Keratinocyte (primary cell): ENCODE measurements around the gene MAST2. TPM values are rescaled to one million over a fixed set of nuclear protein-coding genes. Genes with fewer than 3 reads are reported as not detected.
A peak's percentile ranks its signal among the peaks of the same experiment; 100 is the strongest.

ENCODE experiments used
- DNase-seq: peaks from one replicate; pipeline ENCODE4 v3.0.0-alpha.2; 2011; ENCODE audit warnings: low read depth, missing footprints, low spot score
- FAIRE-seq: peaks from 2 replicates; lab custom pipeline; 2011; peaks lifted over from hg19 to GRCh38; lab: Jason Lieb, UNC
- H2AFZ ChIP-seq: 2 replicates; pipeline ENCODE4 v1.6.0; 2012; ENCODE audit warnings: low read length, control low read depth, inconsistent platforms; ENCODE audit not compliant: control insufficient read depth
- H3K27ac ChIP-seq: 2 replicates; pipeline ENCODE4 v1.5.1; 2011; ENCODE audit warnings: low read length; ENCODE audit not compliant: control insufficient read depth, insufficient read depth
- H3K27me3 ChIP-seq: 3 replicates; pipeline ENCODE4 v1.6.0; 2011; ENCODE audit warnings: low read length; ENCODE audit not compliant: control insufficient read depth, insufficient read depth; ENCODE audit errors: extremely low read depth
- H3K36me3 ChIP-seq, 2 experiments: 2 replicates in 1 of 2; 3 replicates in 1 of 2; pipeline ENCODE4 v1.5.1; 2011; ENCODE audit warnings: low read length in 2 of 2, mild to moderate bottlenecking in 1 of 2; ENCODE audit not compliant: control insufficient read depth in 2 of 2, insufficient read depth in 2 of 2; ENCODE audit errors: extremely low read depth in 1 of 2
- H3K4me1 ChIP-seq: 3 replicates; pipeline ENCODE4 v1.5.1; 2011; ENCODE audit warnings: low read length; ENCODE audit not compliant: control insufficient read depth, insufficient read depth; ENCODE audit errors: extremely low read depth
- H3K4me2 ChIP-seq: 3 replicates; pipeline ENCODE4 v1.6.0; 2011; ENCODE audit warnings: low read depth, low read length; ENCODE audit not compliant: control insufficient read depth, insufficient read depth; ENCODE audit errors: extremely low read depth
- H3K4me3 ChIP-seq, 3 experiments: fragments of 200-600 bp in 1 of 3; sonication (generic) in 1 of 3; 2 replicates in 2 of 3; 3 replicates in 1 of 3; pipeline ENCODE4 v1.5.1; 2011 to 2016; ENCODE audit warnings: low read length in 3 of 3, mild to moderate bottlenecking in 3 of 3, control low read depth in 2 of 3, inconsistent platforms in 1 of 3, low read depth in 1 of 3, mixed read lengths in 1 of 3, mixed run types in 1 of 3, moderate library complexity in 1 of 3; ENCODE audit not compliant: control insufficient read depth in 2 of 3, insufficient read depth in 2 of 3; ENCODE audit errors: extremely low read depth in 1 of 3
- H3K79me2 ChIP-seq: 2 replicates; pipeline ENCODE4 v1.6.0; 2012; ENCODE audit warnings: low read length; ENCODE audit not compliant: control insufficient read depth, insufficient read depth
- H3K9ac ChIP-seq: 3 replicates; pipeline ENCODE4 v1.6.0; 2011; ENCODE audit warnings: low read length; ENCODE audit not compliant: control insufficient read depth, insufficient read depth; ENCODE audit errors: extremely low read depth
- H3K9me1 ChIP-seq: 3 replicates; pipeline ENCODE4 v1.6.0; 2011; ENCODE audit warnings: low read length; ENCODE audit not compliant: control insufficient read depth, insufficient read depth; ENCODE audit errors: extremely low read depth
- H3K9me3 ChIP-seq: 2 replicates; pipeline ENCODE4 v1.5.1; 2012; ENCODE audit warnings: low read depth, low read length; ENCODE audit not compliant: control insufficient read depth
- H4K20me1 ChIP-seq: 3 replicates; pipeline ENCODE4 v1.6.0; 2011; ENCODE audit warnings: low read length; ENCODE audit not compliant: control insufficient read depth, insufficient read depth; ENCODE audit errors: extremely low read depth
- EZH2 ChIP-seq: IDR thresholded peaks from one replicate; pipeline ENCODE4 v1.6.1; 2012; ENCODE audit warnings: inconsistent platforms, mild to moderate bottlenecking, low read length, moderate library complexity
- dilution Hi-C: fragments of 300-500 bp; cut with MboI; formaldehyde crosslinking; loops from one replicate; pipeline ENCODE4 v1.7.0; 2020; ENCODE audit warnings: low sequenced_read_pairs; ENCODE audit not compliant: extremely low pct_ligation_motif_present
- polyA plus RNA-seq, 5 experiments: library from polyadenylated mRNA; depleted of rRNA in 3 of 5; stranded (reverse) in 3 of 5; stranded (forward) in 1 of 5; unstranded in 1 of 5; fragments of >200 nt; gene quantifications; 1 replicate in 1 of 5; 2 replicates in 3 of 5; 3 replicates in 1 of 5; pipeline versions ENCODE4 v1.2.1 to v1.2.3, GENCODE V29; 2011 to 2012; ENCODE audit warnings: missing spikeins in 2 of 5, low read depth in 1 of 5, low replicate concordance in 1 of 5
- TF ChIP-seq, protein P1 (sequence below), 3 experiments: IDR thresholded peaks in 1 of 3; conservative IDR thresholded peaks in 1 of 3; optimal IDR thresholded peaks in 1 of 3; 2 replicates in 2 of 3; 3 replicates in 1 of 3; pipeline versions ENCODE3 to v1.5.1; 2011; ENCODE audit warnings: low read length in 3 of 3, mild to moderate bottlenecking in 3 of 3, moderate library complexity in 2 of 3, control low read depth in 1 of 3, inconsistent platforms in 1 of 3; ENCODE audit not compliant: insufficient read depth in 2 of 3; ENCODE audit errors: extremely low read depth in 1 of 3

MAST2 gene
- polyA plus RNA-seq, 1 donor (not counting 4 experiments of a cell fraction or from before 2014, with no cell fraction given): 12.2 TPM

DNA sequence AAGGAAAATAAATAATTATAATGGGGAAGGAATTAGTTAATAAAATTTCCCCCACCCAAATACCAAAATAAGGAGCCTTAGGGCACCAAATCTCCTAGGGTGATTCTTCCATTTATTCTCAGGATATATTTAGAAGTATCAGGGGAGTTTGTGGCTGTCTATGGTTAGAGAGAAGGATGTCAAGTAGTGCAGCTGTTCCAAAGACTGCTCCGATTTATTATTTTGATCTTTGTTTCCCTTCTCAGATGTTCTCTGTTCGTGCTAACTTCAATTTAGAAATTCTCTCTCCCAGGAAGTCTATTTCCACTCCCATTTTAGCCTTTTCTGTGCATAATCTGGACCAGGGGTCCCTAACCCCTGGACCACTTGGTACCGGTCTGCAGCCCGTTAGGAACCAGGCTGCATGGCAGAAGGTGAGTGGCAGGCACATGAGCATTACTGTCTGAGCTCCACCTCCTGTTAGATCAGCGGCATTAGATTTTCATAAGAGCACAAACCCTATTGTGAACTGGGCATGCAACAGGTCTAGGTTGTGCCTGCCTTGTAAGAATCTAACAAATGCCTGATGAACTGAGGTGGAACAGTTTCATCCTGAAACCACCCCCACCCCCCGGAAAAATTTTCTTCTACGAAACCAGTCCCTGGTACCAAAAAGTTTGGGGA, 9.3 kb upstream of the MAST2 start:
- Histone ChIP-seq H3K79me2 (no peaks in the 10 kb centered on the region), H3K9me3 (no peaks in the 10 kb centered on the region), H3K27me3 (no peaks in the 10 kb centered on the region), H3K4me3 (no peak overlapping the region), H3K4me1 (no peaks in the 10 kb centered on the region), H2AFZ (no peak overlapping the region), H3K9ac (no peak overlapping the region), H3K27ac (no peak overlapping the region), H4K20me1 (no peaks in the 10 kb centered on the region), H3K9me1 (no peaks in the 10 kb centered on the region), H3K36me3 (no peaks in the 10 kb centered on the region), H3K4me2 (no peak overlapping the region)
- no peak for FAIRE-seq
- TF ChIP-seq, protein P1, sequence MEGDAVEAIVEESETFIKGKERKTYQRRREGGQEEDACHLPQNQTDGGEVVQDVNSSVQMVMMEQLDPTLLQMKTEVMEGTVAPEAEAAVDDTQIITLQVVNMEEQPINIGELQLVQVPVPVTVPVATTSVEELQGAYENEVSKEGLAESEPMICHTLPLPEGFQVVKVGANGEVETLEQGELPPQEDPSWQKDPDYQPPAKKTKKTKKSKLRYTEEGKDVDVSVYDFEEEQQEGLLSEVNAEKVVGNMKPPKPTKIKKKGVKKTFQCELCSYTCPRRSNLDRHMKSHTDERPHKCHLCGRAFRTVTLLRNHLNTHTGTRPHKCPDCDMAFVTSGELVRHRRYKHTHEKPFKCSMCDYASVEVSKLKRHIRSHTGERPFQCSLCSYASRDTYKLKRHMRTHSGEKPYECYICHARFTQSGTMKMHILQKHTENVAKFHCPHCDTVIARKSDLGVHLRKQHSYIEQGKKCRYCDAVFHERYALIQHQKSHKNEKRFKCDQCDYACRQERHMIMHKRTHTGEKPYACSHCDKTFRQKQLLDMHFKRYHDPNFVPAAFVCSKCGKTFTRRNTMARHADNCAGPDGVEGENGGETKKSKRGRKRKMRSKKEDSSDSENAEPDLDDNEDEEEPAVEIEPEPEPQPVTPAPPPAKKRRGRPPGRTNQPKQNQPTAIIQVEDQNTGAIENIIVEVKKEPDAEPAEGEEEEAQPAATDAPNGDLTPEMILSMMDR (optimal IDR thresholded peaks at IDR 0.05 in 1 of 3, IDR thresholded peaks at IDR 0.05 in 1 of 3, conservative IDR thresholded peaks at IDR 0.05 in 1 of 3; ENCODE audit: extremely low read depth in 1 of 3, insufficient read depth in 2 of 3, low read length in 3 of 3): peak in 1 of 3 experiments; percentile 18
- TF ChIP-seq EZH2: no peak
- DNase-seq: no peak
- dilution Hi-C loops: no loop called here

DNA sequence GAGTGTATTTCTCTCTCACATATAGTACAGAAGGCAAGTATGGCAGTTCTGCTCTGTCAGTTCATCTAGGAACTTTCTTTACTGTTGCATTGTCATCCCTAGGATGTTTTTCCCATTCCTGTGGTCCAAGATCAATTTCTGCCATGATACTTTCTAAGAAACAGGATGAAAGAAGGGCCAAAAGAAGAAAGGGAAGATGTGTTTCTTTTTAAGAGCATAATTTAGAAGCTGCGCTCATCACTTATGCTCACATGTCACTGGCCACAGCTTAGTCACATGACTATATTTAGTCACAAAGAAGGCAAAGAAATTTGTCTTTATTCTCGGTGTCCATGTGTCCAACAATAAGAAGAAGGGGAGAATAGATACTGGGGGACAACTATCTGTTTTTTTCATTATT, 7.0 kb upstream of the MAST2 start:
- Histone ChIP-seq H3K36me3 (no peaks in the 10 kb centered on the region), H3K9ac (no peak overlapping the region), H3K27ac (no peak overlapping the region), H3K9me3 (no peaks in the 10 kb centered on the region), H3K4me2 (no peak overlapping the region), H3K4me3 (no peak overlapping the region), H3K9me1 (no peaks in the 10 kb centered on the region), H3K79me2 (no peaks in the 10 kb centered on the region), H3K27me3 (no peaks in the 10 kb centered on the region), H2AFZ (no peak overlapping the region), H4K20me1 (no peaks in the 10 kb centered on the region), H3K4me1 (no peaks in the 10 kb centered on the region)
- dilution Hi-C loops: no loop called here
- DNase-seq: no peak
- TF ChIP-seq, protein P1 (optimal IDR thresholded peaks at IDR 0.05 in 1 of 3, IDR thresholded peaks at IDR 0.05 in 1 of 3, conservative IDR thresholded peaks at IDR 0.05 in 1 of 3; ENCODE audit: extremely low read depth in 1 of 3, insufficient read depth in 2 of 3, low read length in 3 of 3): no peak
- no peak for TF ChIP-seq EZH2
- no peak for FAIRE-seq
